ENCODE measurements around the gene PIMREG.

- TF ChIP-seq POLR2AphosphoS5 (IDR thresholded peaks at IDR 0.05; ENCODE audit: low read depth, low read length): no peak
- no peak for TF ChIP-seq TAF1 (IDR thresholded peaks at IDR 0.05; ENCODE audit: low read depth, low read length)
- TF ChIP-seq POLR2A (IDR thresholded peaks at IDR 0.05; ENCODE audit: low read depth, low read length): no peak
- no peak for TF ChIP-seq PAX5 (IDR thresholded peaks at IDR 0.05; ENCODE audit: insufficient read depth, low read length, severe bottlenecking)
- no peak for TF ChIP-seq POU2F2 (IDR thresholded peaks at IDR 0.05; ENCODE audit: low read depth, low read length)
- no peak for TF ChIP-seq SPI1 (IDR thresholded peaks at IDR 0.05; ENCODE audit: low read depth, low read length)
Observed at GRCh38 chr17:6462692-6463091, 18.4 kb downstream of the PIMREG start.

Measured in GM12891 (cell line).